Bronchial epithelial cell (primary cell): ENCODE data around the gene TYROBP. TPM values are rescaled to one million over a fixed set of nuclear protein-coding genes. Genes with fewer than 3 reads are reported as not detected.

ENCODE experiments used
- DNase-seq: peaks from one replicate; pipeline ENCODE4 v3.0.0-alpha.2; 2010; ENCODE audit warnings: low read depth
- FAIRE-seq: peaks from 2 replicates; lab custom pipeline; 2011; peaks lifted over from hg19 to GRCh38; lab: Jason Lieb, UNC
- H3K27me3 ChIP-seq: 2 replicates; pipeline ENCODE4 v1.5.1; 2011; ENCODE audit warnings: low read length; ENCODE audit not compliant: control insufficient read depth, insufficient read depth
- H3K36me3 ChIP-seq: 2 replicates; pipeline ENCODE4 v1.5.1; 2011; ENCODE audit warnings: low read length; ENCODE audit not compliant: control insufficient read depth, insufficient read depth
- H3K4me3 ChIP-seq: 2 replicates; pipeline ENCODE4 v1.5.1; 2011; ENCODE audit warnings: mild to moderate bottlenecking, low read depth, low read length, control low read depth
- total RNA-seq: library from RNA; depleted of rRNA; stranded (reverse); fragments of >200 nt; gene quantifications from 2 replicates; pipeline ENCODE4 v1.2.1, GENCODE V29; 2014
- TF ChIP-seq, protein P1 (sequence below): IDR thresholded peaks from 2 replicates; pipeline ENCODE4 v1.5.1; 2011; ENCODE audit warnings: mild to moderate bottlenecking, moderate library complexity, low read length, control low read depth, inconsistent platforms; ENCODE audit not compliant: insufficient read depth, severe bottlenecking

Gene TYROBP
- total RNA-seq, 1 donor from 2014 or later = not detected

DNA sequence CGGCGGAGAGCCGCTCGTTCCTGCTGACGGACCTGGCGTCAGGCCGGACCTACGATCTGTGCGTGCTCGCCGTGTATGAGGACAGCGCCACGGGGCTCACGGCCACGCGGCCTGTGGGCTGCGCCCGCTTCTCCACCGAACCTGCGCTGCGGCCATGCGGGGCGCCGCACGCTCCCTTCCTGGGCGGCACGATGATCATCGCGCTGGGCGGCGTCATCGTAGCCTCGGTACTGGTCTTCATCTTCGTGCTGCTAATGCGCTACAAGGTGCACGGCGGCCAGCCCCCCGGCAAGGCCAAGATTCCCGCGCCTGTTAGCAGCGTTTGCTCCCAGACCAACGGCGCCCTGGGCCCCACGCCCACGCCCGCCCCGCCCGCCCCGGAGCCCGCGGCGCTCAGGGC lies 36.5 kb upstream of the TYROBP start:
- no peaks in the 10 kb centered on the region for H3K36me3 ChIP-seq
- FAIRE-seq = no peak
- H3K27me3 ChIP-seq = no peaks in the 10 kb centered on the region
- DNase-seq = no peak
- TF ChIP-seq, protein P1, sequence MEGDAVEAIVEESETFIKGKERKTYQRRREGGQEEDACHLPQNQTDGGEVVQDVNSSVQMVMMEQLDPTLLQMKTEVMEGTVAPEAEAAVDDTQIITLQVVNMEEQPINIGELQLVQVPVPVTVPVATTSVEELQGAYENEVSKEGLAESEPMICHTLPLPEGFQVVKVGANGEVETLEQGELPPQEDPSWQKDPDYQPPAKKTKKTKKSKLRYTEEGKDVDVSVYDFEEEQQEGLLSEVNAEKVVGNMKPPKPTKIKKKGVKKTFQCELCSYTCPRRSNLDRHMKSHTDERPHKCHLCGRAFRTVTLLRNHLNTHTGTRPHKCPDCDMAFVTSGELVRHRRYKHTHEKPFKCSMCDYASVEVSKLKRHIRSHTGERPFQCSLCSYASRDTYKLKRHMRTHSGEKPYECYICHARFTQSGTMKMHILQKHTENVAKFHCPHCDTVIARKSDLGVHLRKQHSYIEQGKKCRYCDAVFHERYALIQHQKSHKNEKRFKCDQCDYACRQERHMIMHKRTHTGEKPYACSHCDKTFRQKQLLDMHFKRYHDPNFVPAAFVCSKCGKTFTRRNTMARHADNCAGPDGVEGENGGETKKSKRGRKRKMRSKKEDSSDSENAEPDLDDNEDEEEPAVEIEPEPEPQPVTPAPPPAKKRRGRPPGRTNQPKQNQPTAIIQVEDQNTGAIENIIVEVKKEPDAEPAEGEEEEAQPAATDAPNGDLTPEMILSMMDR = no peak
- no peak overlapping the region for H3K4me3 ChIP-seq

DNA sequence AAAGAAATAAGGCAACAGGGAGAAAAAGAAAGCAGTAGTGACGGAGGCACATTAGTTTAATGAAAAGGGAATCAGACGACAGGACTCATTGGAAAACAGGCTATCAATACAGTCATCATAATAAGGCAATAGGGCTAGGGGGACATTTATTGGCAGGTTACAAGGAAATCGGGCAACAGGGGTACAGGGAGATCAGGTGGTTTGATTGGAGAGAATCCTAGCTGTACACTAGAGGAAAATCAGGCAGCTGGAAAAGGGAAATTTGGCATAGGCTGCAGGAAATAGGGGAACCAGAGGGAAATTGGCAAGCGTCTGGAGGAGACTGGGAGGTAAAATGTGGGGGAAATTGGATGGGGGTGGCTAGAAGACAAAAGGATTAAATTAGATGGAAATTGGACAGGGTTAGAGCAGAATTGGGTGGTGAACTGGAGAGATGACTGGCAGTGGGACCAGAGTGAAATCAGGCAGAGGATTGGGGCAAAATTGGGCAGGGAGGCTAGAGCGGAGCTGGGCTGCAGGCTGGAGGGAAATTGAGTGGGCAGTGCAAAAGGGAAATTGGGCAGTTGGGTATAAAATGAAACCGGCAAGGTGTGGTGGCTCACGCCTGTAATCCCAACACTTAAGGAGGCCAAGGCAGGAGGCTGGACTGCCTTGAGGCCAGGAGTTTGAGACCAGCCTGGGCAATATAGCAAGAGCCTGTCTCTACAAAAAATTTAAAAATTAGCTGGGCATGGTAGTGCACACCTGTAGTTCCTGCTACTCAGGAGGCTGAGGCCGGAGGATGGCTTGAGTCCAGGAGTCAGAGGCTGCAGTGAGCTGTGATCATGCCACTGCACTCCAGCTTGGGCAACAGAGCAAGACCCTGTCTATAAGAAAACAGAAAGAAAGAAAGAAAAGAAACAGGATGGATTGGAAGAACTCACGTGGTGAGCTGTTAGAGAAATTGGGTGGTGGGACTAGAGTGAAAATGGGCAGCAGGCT lies 35.5 kb upstream of the TYROBP start:
- no peak overlapping the region for H3K4me3 ChIP-seq
- DNase-seq (no peak), FAIRE-seq (no peak)
- no peaks in the 10 kb centered on the region for H3K27me3 ChIP-seq
- TF ChIP-seq, protein P1 = no peak
- no peaks in the 10 kb centered on the region for H3K36me3 ChIP-seq

DNA sequence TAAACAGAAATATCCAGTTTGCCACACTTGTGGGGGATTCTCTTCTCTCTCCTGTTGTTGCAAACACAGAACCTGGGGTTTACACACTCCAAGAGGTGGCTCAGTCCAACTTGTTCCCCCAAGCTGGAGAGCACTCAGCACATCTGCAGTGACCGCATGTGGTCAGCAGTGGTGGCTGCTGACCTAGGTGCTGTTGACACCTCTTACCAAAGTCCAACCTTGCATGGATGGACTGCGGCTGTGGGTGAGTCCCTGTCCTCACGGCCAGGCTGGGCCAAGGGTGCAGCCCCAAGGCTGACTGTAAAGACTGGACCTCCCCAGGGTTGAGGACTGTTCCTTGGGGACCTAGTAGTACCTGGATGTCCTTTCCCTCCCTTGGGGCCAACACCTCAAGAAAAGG lies 34.1 kb upstream of the TYROBP start:
- H3K27me3 ChIP-seq = no peaks in the 10 kb centered on the region
- H3K36me3 ChIP-seq = no peaks in the 10 kb centered on the region
- no peak for DNase-seq
- no peak overlapping the region for H3K4me3 ChIP-seq
- TF ChIP-seq, protein P1 = no peak
- FAIRE-seq = no peak

DNA sequence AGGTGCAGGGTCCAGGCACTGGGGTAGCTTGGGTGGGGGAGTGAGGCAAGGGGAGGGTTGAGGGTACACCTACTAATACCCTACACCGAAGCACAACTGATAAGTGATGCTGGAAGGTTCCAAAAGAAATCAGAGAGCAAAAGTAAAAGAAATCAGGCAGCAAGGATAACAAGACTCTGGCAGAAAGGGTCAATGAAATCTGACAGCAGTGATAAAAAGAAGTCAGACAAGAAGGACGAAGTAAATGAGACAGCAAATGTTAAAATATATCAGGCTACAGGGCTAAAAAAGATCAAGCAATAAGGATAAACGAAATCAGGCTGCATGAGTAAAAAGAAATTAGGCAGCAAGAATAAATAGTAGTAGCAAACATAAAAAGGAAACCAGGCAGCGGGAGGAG lies 32.7 kb upstream of the TYROBP start:
- H3K4me3 ChIP-seq = no peak overlapping the region
- H3K27me3 ChIP-seq = no peaks in the 10 kb centered on the region
- DNase-seq (no peak), FAIRE-seq (no peak)
- TF ChIP-seq, protein P1 = no peak
- H3K36me3 ChIP-seq = no peaks in the 10 kb centered on the region

DNA sequence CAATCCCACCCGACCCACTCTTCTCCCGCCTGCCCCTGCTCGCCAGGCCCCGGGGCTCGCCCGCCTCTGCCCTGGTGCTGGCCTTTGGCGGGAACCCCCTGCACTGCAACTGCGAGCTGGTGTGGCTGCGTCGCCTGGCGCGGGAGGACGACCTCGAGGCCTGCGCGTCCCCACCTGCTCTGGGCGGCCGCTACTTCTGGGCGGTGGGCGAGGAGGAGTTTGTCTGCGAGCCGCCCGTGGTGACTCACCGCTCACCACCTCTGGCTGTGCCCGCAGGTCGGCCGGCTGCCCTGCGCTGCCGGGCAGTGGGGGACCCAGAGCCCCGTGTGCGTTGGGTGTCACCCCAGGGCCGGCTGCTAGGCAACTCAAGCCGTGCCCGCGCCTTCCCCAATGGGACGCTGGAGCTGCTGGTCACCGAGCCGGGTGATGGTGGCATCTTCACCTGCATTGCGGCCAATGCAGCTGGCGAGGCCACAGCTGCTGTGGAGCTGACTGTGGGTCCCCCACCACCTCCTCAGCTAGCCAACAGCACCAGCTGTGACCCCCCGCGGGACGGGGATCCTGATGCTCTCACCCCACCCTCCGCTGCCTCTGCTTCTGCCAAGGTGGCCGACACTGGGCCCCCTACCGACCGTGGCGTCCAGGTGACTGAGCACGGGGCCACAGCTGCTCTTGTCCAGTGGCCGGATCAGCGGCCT lies 32.1 kb upstream of the TYROBP start:
- Histone ChIP-seq H3K36me3 (no peaks in the 10 kb centered on the region), H3K4me3 (no peak overlapping the region), H3K27me3 (no peaks in the 10 kb centered on the region)
- no peak for FAIRE-seq
- TF ChIP-seq, protein P1 = no peak
- no peak for DNase-seq
